HepG2 (cell line): Measurements from ENCODE around the gene ABCG4. TPM values are rescaled to one million over a fixed set of nuclear protein-coding genes. Genes with fewer than 3 reads are reported as not detected.

Experiments
- ATAC-seq: fragments of 200-7000 bp; cut with Tn5 transposase; 3 replicates; pipeline ENCODE4 v1.9.1; 2020; ENCODE audit warnings: mild to moderate bottlenecking, moderate library complexity
- BruUV-seq: library from RNA; stranded (reverse); fragments of 400-500 nt; replicated peaks from 2 replicates; lab custom pipeline; 2021; lab: Mats Ljungman, UMichigan
- CTCF ChIA-PET: fragments of 300-600 bp; formaldehyde crosslinking; extraction: SDS; loops from one replicate; lab custom pipeline; 2021; ENCODE audit warnings: low total read pairs, inconsistent platforms, low intra/inter-chr PET ratio; lab: Yijun Ruan, JAX
- POLR2A ChIA-PET: fragments of 350-600 bp; sonication (Branson Sonifier 250); formaldehyde crosslinking; loops from one replicate; lab custom pipeline; 2020; ENCODE audit warnings: antibody characterized with exemption, inconsistent platforms; lab: Yijun Ruan, JAX
- DNase-seq: peaks from one replicate; pipeline ENCODE4 v3.0.0-alpha.2; 2015; ENCODE audit warnings: low spot score
- FAIRE-seq: peaks from 3 replicates; lab custom pipeline; 2011; peaks lifted over from hg19 to GRCh38; lab: Jason Lieb, UNC
- H2AFZ ChIP-seq: one replicate; pipeline ENCODE4 v1.6.1; 2011; ENCODE audit warnings: low read length, inconsistent platforms
- H3K27ac ChIP-seq: fragments of 300-600 bp; 3 replicates; pipeline ENCODE4 v1.8.0; 2011; ENCODE audit warnings: mixed run types, mild to moderate bottlenecking, mixed read lengths, low read length, inconsistent platforms; ENCODE audit not compliant: insufficient read depth; ENCODE audit errors: extremely low read length
- H3K27me3 ChIP-seq, 2 experiments: fragments of 200-600 bp in 1 of 2; 2 replicates in 1 of 2; 3 replicates in 1 of 2; pipeline versions ENCODE4 v1.6.0 to v1.8.0; 2011; ENCODE audit warnings: low read length in 2 of 2, mild to moderate bottlenecking in 2 of 2, moderate library complexity in 2 of 2, inconsistent platforms in 1 of 2; ENCODE audit not compliant: insufficient read depth in 2 of 2, control insufficient read depth in 1 of 2
- H3K36me3 ChIP-seq, 2 experiments: fragments of 200-600 bp in 1 of 2; replicated peaks in 1 of 2; 2 replicates in 1 of 2; 3 replicates in 1 of 2; pipeline versions ENCODE4 v1.5.1 to v1.8.0; 2011; ENCODE audit warnings: low read length in 2 of 2, inconsistent platforms in 1 of 2; ENCODE audit not compliant: insufficient read depth in 2 of 2, control insufficient read depth in 1 of 2
- H3K4me1 ChIP-seq: 2 replicates; pipeline ENCODE4 v1.5.1; 2012; ENCODE audit warnings: low read length, inconsistent platforms; ENCODE audit not compliant: insufficient read depth
- H3K4me2 ChIP-seq: 2 replicates; pipeline ENCODE4 v1.6.0; 2011; ENCODE audit warnings: low read depth, low read length, inconsistent platforms
- H3K4me3 ChIP-seq, 3 experiments: fragments of 200-600 bp in 1 of 3; sonication (generic), shearing (Covaris generic) in 1 of 3; replicated peaks in 1 of 3; 2 replicates each; pipeline ENCODE4 v1.5.1; 2011 to 2016; ENCODE audit warnings: low read length in 3 of 3, inconsistent platforms in 2 of 3, low read depth in 2 of 3, mild to moderate bottlenecking in 2 of 3, control low read depth in 1 of 3, mixed read lengths in 1 of 3; ENCODE audit not compliant: insufficient read depth in 1 of 3
- H3K79me2 ChIP-seq: one replicate; pipeline ENCODE4 v1.6.1; 2011; ENCODE audit warnings: low read length, inconsistent platforms; ENCODE audit not compliant: insufficient read depth
- H3K9ac ChIP-seq: 2 replicates; pipeline ENCODE4 v1.6.0; 2011; ENCODE audit warnings: mild to moderate bottlenecking, low read depth, low read length, inconsistent platforms; ENCODE audit not compliant: insufficient read depth
- H3K9me3 ChIP-seq: 2 replicates; pipeline ENCODE4 v1.5.1; 2012; ENCODE audit warnings: mild to moderate bottlenecking, low read length
- H4K20me1 ChIP-seq: 2 replicates; pipeline ENCODE4 v1.6.0; 2011; ENCODE audit warnings: inconsistent platforms, mild to moderate bottlenecking, low read length, moderate library complexity; ENCODE audit not compliant: insufficient read depth
- MEF2D ChIP-seq: sonication (generic); formaldehyde crosslinking; IDR thresholded peaks from 2 replicates; pipeline ENCODE4 v1.5.1; 2020; ENCODE audit warnings: mild to moderate bottlenecking, missing genetic modification reagents
- SNAPC4 ChIP-seq: sonication (generic); formaldehyde crosslinking; IDR thresholded peaks from 2 replicates; pipeline ENCODE4 v1.4.0; 2020; ENCODE audit warnings: mild to moderate bottlenecking, missing genetic modification reagents
- SOX6 ChIP-seq, 2 experiments: fragments of 450-650 bp in 1 of 2; sonication (generic) in 1 of 2; formaldehyde crosslinking in 1 of 2; IDR thresholded peaks; 2 replicates each; pipeline versions ENCODE4 v1.4.0 to v1.6.1; 2017 to 2020; ENCODE audit warnings: antibody characterized with exemption in 1 of 2, mild to moderate bottlenecking in 1 of 2, missing genetic modification reagents in 1 of 2
- ZNF737 ChIP-seq: sonication (generic); formaldehyde crosslinking; IDR thresholded peaks from 2 replicates; pipeline ENCODE4 v1.5.0; 2020; ENCODE audit warnings: missing genetic modification reagents, mild to moderate bottlenecking, borderline replicate concordance
- WGBS: methylation state at CpG from one replicate; pipeline ENCODE4 v1.1.6; 2017; ENCODE audit warnings: low lambda C conversion rate; 5-methylcytosine and 5-hydroxymethylcytosine counted together
- in situ Hi-C: cut with HindIII; loops from 2 replicates; pipeline ENCODE4 v1.10.0; 2017; ENCODE audit warnings: low pct_unique_long_range_greater_than_20kb; ENCODE audit not compliant: extremely low pct_ligation_motif_present
- intact Hi-C: fragments of 100-400 bp; cut with micrococcal nuclease; formaldehyde crosslinking; loops from one replicate; pipeline ENCODE4 v1.10.0; 2022; ENCODE audit not compliant: unreplicated experiment
- polyA plus RNA-seq, 8 experiments: library from polyadenylated mRNA; depleted of rRNA in 3 of 8; stranded (reverse) in 7 of 8; unstranded in 1 of 8; fragments of >200 nt; fragmentation: Illumina TruSeq in 4 of 8; extraction: Trizol in 4 of 8; gene quantifications; 2 replicates each; pipeline versions ENCODE4 v1.2.1 to v1.2.3, GENCODE V29; 2011 to 2016; ENCODE audit warnings: low read depth in 4 of 8, missing spikeins in 1 of 8, mixed read lengths in 1 of 8; ENCODE audit not compliant: insufficient read depth in 1 of 8
- total RNA-seq, 5 experiments: library from RNA; depleted of rRNA; stranded (reverse); fragments of >200 nt; fragmentation: Illumina TruSeq; extraction: Trizol; gene quantifications; 2 replicates each; pipeline ENCODE4 v1.2.3, GENCODE V29; 2016; ENCODE audit warnings: low read depth in 1 of 5
- TF ChIP-seq, protein P1 (sequence below): sonication (generic); formaldehyde crosslinking; IDR thresholded peaks from 2 replicates; pipeline ENCODE4 v1.8.0; 2022; ENCODE audit warnings: missing genetic modification reagents, low read depth, mild to moderate bottlenecking, borderline replicate concordance
- TF ChIP-seq, protein P2 (sequence below): sonication (generic); formaldehyde crosslinking; IDR thresholded peaks from 2 replicates; pipeline ENCODE4 v1.5.0; 2020; ENCODE audit warnings: missing genetic modification reagents

Gene ABCG4
- total and polyA plus RNA-seq, 2 of the 13 experiments (the other 11 are each of a cell fraction or from before 2014, with no cell fraction given) = not detected

DNA sequence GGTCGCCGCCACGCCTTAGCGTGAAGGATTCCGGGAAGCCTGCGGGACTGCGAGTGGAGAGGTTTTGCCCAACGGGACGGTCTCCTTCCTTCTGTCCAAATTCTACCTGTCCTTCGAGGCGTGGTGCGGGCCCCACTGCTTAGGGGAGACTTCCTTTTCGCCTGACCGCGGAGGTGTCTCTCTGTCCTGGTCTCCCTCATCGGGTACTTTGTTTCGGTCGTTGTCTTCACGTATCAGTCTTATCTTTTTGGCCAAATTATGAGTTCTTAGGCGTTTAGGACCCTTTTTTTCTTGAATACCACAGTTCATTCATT, 27.1 kb upstream of the ABCG4 start (continued):
- no peak for TF ChIP-seq SOX6 (IDR thresholded peaks at IDR 0.05)
- peak; percentile 31; the same call in 1 of the 2 replicates for TF ChIP-seq SOX6 (CRISPR knock-in tag; IDR thresholded peaks at IDR 0.05)
- TF ChIP-seq, protein P1, sequence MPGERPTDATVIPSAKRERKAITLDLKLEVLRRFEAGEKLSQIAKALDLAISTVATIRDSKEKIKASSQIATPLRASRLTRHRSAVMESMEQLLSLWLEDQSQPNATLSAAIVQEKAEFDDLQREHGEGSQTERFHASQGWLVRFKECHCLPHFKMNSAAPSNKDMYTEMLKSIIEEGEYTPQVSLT (CRISPR knock-in tag) = no peak
- 0 out of 2 replicates have a peak, but pooled peaks have one; percentile 32 for TF ChIP-seq ZNF737 (CRISPR knock-in tag)
- peak; percentile 50; the same call in 1 of the 2 replicates for TF ChIP-seq SNAPC4 (CRISPR knock-in tag)

- no TSS peak for BruUV-seq
- DNase-seq (no peak), ATAC-seq (no peak), FAIRE-seq (no peak)
- intact Hi-C loops (no loop called here), in situ Hi-C loops (no loop called here)
- TF ChIP-seq, protein P2, sequence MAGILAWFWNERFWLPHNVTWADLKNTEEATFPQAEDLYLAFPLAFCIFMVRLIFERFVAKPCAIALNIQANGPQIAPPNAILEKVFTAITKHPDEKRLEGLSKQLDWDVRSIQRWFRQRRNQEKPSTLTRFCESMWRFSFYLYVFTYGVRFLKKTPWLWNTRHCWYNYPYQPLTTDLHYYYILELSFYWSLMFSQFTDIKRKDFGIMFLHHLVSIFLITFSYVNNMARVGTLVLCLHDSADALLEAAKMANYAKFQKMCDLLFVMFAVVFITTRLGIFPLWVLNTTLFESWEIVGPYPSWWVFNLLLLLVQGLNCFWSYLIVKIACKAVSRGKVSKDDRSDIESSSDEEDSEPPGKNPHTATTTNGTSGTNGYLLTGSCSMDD (CRISPR knock-in tag) = no peak
- peak; percentile 56; the same call in 1 of the 2 replicates for TF ChIP-seq MEF2D (CRISPR knock-in tag)
- Histone ChIP-seq H3K9ac (no peak overlapping the region), H3K27me3 (no peaks in the 10 kb centered on the region), H2AFZ (no peak overlapping the region), H4K20me1 (no peaks in the 10 kb centered on the region), H3K36me3 (peaks cover 0 to 9% of the 10 kb centered on the region in 2 experiments; a peak in 2 of 5 replicates), H3K4me3 (no peak overlapping the region), H3K4me2 (no peak overlapping the region), H3K79me2 (peaks cover 18% of the 10 kb centered on the region), H3K9me3 (no peaks in the 10 kb centered on the region), H3K4me1 (peaks cover 37% of the 10 kb centered on the region), H3K27ac (no peak overlapping the region)
- CTCF ChIA-PET = no interaction called here
- WGBS = 73% methylated on average over 6 of the region's 6 CpGs
- POLR2A ChIA-PET = interaction anchor here (0.7 to 1.7 kb wide), 3 partner anchors 30 to 58 kb away, joined by 3 to 4 read pairs (median 3); partner anchors contain the start of gene VPS11
These were observed 23.0 kb upstream of the ABCG4 start for GRCh38 chr11:119125821-119126220.
